Measurements from ENCODE around the gene FARSB. TPM values are rescaled to one million over a fixed set of nuclear protein-coding genes. Genes with fewer than 3 reads are reported as not detected.

The FARSB gene
- total RNA-seq, 1 donor from 2014 or later, result 10.9 TPM

DNA sequence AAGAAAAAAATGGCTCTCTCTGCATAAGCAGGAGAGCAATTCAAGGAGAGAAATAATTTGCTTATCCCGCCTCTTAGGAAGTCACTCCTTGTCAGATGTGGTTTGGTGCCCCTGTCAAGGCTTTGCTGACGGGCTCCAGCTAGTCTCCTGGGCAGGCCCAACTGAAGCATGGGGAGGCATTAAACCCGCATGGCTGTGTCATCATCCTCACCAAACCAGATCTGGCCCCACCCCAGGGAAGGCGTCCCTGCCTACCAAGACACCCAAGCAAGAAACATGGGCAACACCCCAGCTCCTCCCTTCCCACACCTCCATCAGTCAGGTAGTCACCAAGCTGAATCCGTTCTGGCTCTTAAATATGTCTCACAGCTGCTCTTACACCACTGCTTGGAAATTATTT, 123.6 kb downstream of the FARSB start:
- DNase-seq, result no peak
- TF ChIP-seq, protein P1, sequence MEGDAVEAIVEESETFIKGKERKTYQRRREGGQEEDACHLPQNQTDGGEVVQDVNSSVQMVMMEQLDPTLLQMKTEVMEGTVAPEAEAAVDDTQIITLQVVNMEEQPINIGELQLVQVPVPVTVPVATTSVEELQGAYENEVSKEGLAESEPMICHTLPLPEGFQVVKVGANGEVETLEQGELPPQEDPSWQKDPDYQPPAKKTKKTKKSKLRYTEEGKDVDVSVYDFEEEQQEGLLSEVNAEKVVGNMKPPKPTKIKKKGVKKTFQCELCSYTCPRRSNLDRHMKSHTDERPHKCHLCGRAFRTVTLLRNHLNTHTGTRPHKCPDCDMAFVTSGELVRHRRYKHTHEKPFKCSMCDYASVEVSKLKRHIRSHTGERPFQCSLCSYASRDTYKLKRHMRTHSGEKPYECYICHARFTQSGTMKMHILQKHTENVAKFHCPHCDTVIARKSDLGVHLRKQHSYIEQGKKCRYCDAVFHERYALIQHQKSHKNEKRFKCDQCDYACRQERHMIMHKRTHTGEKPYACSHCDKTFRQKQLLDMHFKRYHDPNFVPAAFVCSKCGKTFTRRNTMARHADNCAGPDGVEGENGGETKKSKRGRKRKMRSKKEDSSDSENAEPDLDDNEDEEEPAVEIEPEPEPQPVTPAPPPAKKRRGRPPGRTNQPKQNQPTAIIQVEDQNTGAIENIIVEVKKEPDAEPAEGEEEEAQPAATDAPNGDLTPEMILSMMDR (IDR thresholded peaks at IDR 0.05), result no peak

GRCh38 chr2:222526480-222527277, 129.2 kb downstream of the FARSB start:
- Histone ChIP-seq H3K27me3 (ENCODE audit: low read depth) (no peaks in the 10 kb centered on the region), H3K27ac (no peak overlapping the region), H3K36me3 (no peaks in the 10 kb centered on the region), H3K4me3 (no peak overlapping the region), H3K9me3 (no peaks in the 10 kb centered on the region), H3K4me1 (no peaks in the 10 kb centered on the region)
- DNase-seq (no peak), ATAC-seq (no peak)
- TF ChIP-seq, protein P1 (IDR thresholded peaks at IDR 0.05), result no peak
- intact Hi-C loops (cut with DNase I), result no loop called here

More for the DNA sequence above, 123.6 kb downstream of the FARSB start:
- H3K27ac ChIP-seq, result no peak overlapping the region
- no peaks in the 10 kb centered on the region for H3K4me1 ChIP-seq
- no peaks in the 10 kb centered on the region for H3K9me3 ChIP-seq
- intact Hi-C loops (cut with DNase I), result no loop called here
- H3K36me3 ChIP-seq, result no peaks in the 10 kb centered on the region
- no peak overlapping the region for H3K4me3 ChIP-seq
- no peak for ATAC-seq
- H3K27me3 ChIP-seq (ENCODE audit: low read depth), result no peaks in the 10 kb centered on the region

DNA sequence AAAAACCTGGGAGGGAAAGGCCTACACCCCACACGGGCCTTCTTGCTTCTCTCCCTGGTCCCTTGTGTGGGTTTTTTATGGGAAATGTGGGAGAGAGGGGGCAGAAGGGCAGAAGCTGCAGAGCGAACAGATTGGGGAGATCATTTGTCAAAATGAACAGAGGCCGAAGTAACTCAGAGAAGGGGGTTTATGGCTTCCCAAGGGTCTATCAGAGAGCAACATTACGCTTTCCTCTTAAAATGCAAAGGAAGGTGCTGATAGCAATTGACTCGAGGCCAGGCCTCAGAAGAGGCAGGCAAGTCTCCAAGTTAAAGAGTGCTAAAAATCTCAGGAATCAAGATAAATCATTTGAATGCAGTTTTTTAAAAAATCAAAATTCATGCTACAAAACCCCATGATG, 130.1 kb downstream of the FARSB start:
- Histone ChIP-seq H3K4me1 (no peaks in the 10 kb centered on the region), H3K4me3 (no peak overlapping the region), H3K27me3 (ENCODE audit: low read depth) (no peaks in the 10 kb centered on the region), H3K9me3 (no peaks in the 10 kb centered on the region), H3K36me3 (no peaks in the 10 kb centered on the region), H3K27ac (no peak overlapping the region)
- intact Hi-C loops (cut with DNase I), result no loop called here
- ATAC-seq (no peak), DNase-seq (no peak)
- TF ChIP-seq, protein P1 (IDR thresholded peaks at IDR 0.05), result no peak

GRCh38 chr2:222523783-222524544, 131.9 kb downstream of the FARSB start:
- TF ChIP-seq, protein P1 (IDR thresholded peaks at IDR 0.05), result no peak
- Histone ChIP-seq H3K27me3 (ENCODE audit: low read depth) (no peaks in the 10 kb centered on the region), H3K36me3 (no peaks in the 10 kb centered on the region), H3K4me3 (no peak overlapping the region), H3K9me3 (no peaks in the 10 kb centered on the region), H3K4me1 (peaks cover 6% of the 10 kb centered on the region), H3K27ac (no peak overlapping the region)
- DNase-seq, result no peak
- intact Hi-C loops (cut with DNase I), result no loop called here
- peak; percentile 34 to 58 for ATAC-seq

DNA sequence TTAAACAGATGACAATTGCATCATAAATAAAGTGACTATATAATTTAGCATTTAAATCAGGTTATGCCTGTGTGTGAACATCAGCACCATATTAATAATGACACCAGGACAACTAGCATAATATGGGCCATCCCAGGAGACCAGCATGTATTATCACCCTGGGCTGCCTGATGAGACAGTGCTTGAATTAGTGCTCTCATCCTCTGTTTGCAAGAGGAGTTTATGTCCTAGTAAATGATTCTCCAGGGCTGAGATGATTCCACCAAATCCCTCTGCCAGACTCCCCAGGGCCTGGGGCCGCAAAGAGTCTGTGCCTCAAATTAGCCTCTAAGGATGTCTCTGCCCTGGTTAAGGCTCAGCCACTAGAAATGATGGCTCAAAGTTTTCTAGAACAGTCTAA, 133.8 kb downstream of the FARSB start:
- Histone ChIP-seq H3K4me3 (no peak overlapping the region), H3K36me3 (no peaks in the 10 kb centered on the region), H3K27ac (no peak overlapping the region), H3K9me3 (no peaks in the 10 kb centered on the region), H3K27me3 (ENCODE audit: low read depth) (no peaks in the 10 kb centered on the region), H3K4me1 (peaks cover 11% of the 10 kb centered on the region)
- DNase-seq, result no peak
- TF ChIP-seq, protein P1 (IDR thresholded peaks at IDR 0.05), result no peak
- intact Hi-C loops (cut with DNase I), result no loop called here
- ATAC-seq, result no peak
